ENCODE data around the gene ASCC2. TPM values are rescaled to one million over a fixed set of nuclear protein-coding genes. Genes with fewer than 3 reads are reported as not detected.

The ASCC2 gene
- total and polyA plus RNA-seq, 7 donors = 15.0 to 51.0 (median 37.7) TPM

DNA sequence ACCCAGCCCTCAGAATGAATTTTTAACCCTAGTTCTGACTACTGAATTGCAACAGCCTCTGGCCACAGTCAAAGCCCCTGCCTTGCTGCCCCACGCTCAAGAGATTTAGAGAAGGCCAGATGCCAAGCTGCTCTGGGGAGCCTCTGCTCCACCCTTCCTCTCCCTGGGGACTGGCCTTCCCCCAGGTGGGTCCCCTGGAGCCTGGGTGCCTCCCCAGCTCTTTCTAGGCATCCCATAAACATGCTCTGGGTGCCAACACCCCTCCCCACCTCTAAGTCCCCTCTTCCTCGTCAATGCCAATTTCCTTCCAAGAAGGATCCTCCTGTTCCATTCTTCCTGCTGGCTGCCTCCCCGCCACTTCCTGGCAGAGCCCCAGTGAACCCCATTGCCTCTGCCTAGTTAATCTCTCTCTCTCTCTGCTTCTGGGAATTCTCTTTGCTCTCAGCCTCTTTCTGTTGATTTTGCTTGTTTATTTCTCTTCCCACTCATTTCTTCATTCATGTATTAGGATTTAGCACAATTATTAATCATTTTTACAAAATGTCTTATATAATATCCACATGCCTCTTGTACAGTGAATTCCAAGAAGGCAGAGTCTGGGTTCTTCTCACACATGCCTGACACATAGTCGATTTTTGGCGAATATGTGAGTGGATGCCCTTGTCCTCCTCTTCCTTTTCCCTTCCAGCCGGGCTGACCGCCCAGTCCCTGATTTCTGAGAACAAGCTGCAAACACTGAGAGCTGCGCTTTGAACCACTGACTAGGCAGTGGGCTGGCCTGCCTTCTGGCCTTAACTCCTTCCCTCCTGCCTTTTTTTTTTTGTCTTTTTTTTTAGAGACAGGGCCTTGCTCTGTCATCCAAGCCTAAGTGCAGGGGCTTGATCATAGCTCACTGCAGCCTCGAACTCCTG, 53.4 kb downstream of the ASCC2 start:
- Histone ChIP-seq H3K9me3 (no peaks in the 10 kb centered on the region), H3K36me3 (peaks cover 3 to 21% (median 11%) of the 10 kb centered on the region in 4 donors), H3K27ac (peak overlapping the region; percentile 35 to 62 (median 50)), H3K4me1 (peaks cover 0 to 39% (median 24%) of the 10 kb centered on the region in 4 donors), H3K4me3 (no peak overlapping the region), H3K27me3 (no peaks in the 10 kb centered on the region)
- TF ChIP-seq POLR2AphosphoS5 (IDR thresholded peaks at IDR 0.05) = peak in 1 of 4 donors; percentile 28
- TF ChIP-seq POLR2A (IDR thresholded peaks at IDR 0.05) = no peak
- no peak for DNase-seq
- intact Hi-C loops (cut with DNase I) = no loop called here
- 70 to 76% methylated on average over 9 of the region's 9 CpGs for WGBS, 2 donors

DNA sequence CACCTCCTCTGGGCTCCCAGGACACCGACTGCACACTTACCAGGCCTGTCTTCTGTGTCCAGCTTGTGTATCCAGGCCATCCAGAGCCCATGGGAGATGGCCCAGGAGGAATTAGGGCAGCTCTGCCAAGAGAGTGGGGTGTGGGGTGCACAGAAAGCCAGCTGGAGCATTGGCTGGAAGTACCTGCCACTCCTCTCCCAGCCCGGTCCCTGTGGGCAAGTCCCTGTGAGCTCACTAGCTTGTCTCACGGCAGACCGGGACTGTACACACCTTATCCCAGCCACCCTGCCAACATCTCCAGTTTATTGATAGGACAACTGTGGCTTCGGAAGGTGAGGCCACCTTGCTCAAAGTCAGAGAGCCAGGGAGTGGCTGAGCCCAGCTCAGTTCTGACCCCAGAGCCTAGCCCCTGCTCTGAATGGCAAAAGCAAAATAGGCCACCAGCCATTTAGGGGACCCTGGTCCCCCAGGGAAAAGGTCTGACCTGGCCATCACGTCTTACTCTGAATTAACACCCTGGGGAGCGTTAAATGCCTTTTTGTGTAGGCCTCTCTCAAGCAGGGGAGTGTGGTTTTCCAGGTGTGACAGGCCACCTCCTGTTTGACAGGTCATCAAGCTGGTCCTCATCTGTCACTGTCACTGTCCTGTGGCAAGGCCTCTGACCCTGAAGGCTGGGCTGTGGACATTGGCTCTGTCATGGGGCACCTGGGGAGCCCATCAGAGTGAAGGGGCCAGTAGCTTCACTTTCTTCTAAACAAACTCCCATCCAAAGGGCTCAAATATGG, 55.8 kb downstream of the ASCC2 start:
- H3K36me3 ChIP-seq = no peaks in the 10 kb centered on the region
- H3K4me3 ChIP-seq = no peak overlapping the region
- H3K4me1 ChIP-seq = peaks cover 0 to 39% (median 24%) of the 10 kb centered on the region in 4 donors
- 36 to 68% methylated on average over 7 of the region's 7 CpGs for WGBS, 2 donors
- intact Hi-C loops (cut with DNase I) = no loop called here
- DNase-seq = no peak
- peak overlapping the region; percentile 14 to 48 (median 31) for H3K27ac ChIP-seq
- H3K9me3 ChIP-seq = no peaks in the 10 kb centered on the region
- TF ChIP-seq, protein P1, sequence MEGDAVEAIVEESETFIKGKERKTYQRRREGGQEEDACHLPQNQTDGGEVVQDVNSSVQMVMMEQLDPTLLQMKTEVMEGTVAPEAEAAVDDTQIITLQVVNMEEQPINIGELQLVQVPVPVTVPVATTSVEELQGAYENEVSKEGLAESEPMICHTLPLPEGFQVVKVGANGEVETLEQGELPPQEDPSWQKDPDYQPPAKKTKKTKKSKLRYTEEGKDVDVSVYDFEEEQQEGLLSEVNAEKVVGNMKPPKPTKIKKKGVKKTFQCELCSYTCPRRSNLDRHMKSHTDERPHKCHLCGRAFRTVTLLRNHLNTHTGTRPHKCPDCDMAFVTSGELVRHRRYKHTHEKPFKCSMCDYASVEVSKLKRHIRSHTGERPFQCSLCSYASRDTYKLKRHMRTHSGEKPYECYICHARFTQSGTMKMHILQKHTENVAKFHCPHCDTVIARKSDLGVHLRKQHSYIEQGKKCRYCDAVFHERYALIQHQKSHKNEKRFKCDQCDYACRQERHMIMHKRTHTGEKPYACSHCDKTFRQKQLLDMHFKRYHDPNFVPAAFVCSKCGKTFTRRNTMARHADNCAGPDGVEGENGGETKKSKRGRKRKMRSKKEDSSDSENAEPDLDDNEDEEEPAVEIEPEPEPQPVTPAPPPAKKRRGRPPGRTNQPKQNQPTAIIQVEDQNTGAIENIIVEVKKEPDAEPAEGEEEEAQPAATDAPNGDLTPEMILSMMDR (IDR thresholded peaks at IDR 0.05) = no peak
- TF ChIP-seq POLR2AphosphoS5 (IDR thresholded peaks at IDR 0.05) (no peak), EP300 (IDR thresholded peaks at IDR 0.05) (no peak), POLR2A (IDR thresholded peaks at IDR 0.05) (no peak)
- no peaks in the 10 kb centered on the region for H3K27me3 ChIP-seq

DNA sequence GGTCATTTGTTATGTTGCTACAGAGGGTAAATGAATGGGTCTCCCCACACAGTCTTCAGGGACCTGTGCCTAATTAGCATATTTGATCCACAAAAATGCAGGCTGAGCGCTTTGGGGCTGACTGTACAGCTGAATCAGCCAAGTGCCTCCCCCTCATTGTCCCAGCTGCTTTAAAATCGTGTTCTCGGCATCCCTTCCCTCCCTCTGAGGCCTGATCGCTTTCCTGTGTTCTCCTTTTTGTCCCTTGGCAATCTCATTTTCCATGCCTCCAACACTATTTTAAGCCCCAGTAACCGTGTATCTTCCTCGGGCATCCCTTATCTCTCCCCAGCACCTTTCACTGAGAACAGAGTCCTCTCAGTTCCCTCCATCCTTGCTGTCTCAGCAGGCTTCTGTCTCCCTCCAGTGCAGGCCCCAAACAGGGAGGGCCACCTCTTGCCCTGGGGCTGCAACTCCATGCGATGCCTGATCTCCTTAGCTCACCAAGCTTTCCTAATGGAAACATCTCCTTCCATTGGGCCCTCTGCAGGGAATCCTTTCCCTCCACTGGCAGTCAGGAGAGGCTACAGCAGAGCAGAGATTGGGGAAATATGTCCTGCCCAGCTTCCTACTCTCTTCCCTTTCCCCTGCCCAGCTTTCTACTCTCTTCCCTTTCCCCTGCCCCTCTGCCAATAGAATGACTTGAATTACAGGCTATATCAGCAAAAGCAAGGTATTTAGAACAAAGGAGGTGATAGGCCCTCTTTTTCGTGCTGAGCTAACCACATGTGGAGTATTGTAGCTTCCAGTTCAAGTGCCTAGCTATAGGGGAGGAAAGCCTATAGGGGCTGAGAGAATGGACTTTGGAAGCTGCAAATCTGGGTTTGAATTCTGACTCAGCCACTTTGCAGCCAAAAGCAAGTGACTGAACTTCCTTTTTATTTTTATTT, 57.1 kb downstream of the ASCC2 start:
- no peaks in the 10 kb centered on the region for H3K36me3 ChIP-seq
- H3K4me1 ChIP-seq = peaks cover 0 to 39% (median 24%) of the 10 kb centered on the region in 4 donors
- H3K4me3 ChIP-seq = no peak overlapping the region
- H3K27me3 ChIP-seq = no peaks in the 10 kb centered on the region
- H3K27ac ChIP-seq = peak overlapping the region; percentile 17 to 48 (median 35)
- WGBS, 2 donors = 68 to 81% methylated on average over 8 of the region's 8 CpGs
- no peak for TF ChIP-seq POLR2AphosphoS5 (IDR thresholded peaks at IDR 0.05)
- TF ChIP-seq EP300 (IDR thresholded peaks at IDR 0.05) = no peak
- no peak for TF ChIP-seq POLR2A (IDR thresholded peaks at IDR 0.05)
- TF ChIP-seq, protein P1 (IDR thresholded peaks at IDR 0.05) = no peak
- intact Hi-C loops (cut with DNase I) = no loop called here
- DNase-seq = no peak
- no peaks in the 10 kb centered on the region for H3K9me3 ChIP-seq

GRCh38 chr22:29780220-29780619, 57.9 kb downstream of the ASCC2 start:
- Histone ChIP-seq H3K4me1 (peaks cover 0 to 37% (median 24%) of the 10 kb centered on the region in 4 donors), H3K9me3 (no peaks in the 10 kb centered on the region), H3K36me3 (no peaks in the 10 kb centered on the region), H3K27ac (peak overlapping the region in 1 of 4 donors; percentile 45), H3K27me3 (no peaks in the 10 kb centered on the region), H3K4me3 (no peak overlapping the region)
- WGBS, 2 donors = 96 to 97% methylated on average over 5 of the region's 5 CpGs
- intact Hi-C loops (cut with DNase I) = no loop called here
- DNase-seq = no peak
- TF ChIP-seq, protein P1 (IDR thresholded peaks at IDR 0.05) = no peak
- TF ChIP-seq EP300 (IDR thresholded peaks at IDR 0.05) (no peak), POLR2A (IDR thresholded peaks at IDR 0.05) (no peak), POLR2AphosphoS5 (IDR thresholded peaks at IDR 0.05) (no peak)
